Measurements from ENCODE around the gene DNAJA3. TPM values are rescaled to one million over a fixed set of nuclear protein-coding genes. Genes with fewer than 3 reads are reported as not detected.
A peak's percentile ranks its signal among the peaks of the same experiment; 100 is the strongest.

Gene DNAJA3
- total and polyA plus RNA-seq, 9 of the 15 experiments (the other 6 are each of a cell fraction or from before 2014, with no cell fraction given): 8.1 to 105 (median 79.0) TPM

DNA sequence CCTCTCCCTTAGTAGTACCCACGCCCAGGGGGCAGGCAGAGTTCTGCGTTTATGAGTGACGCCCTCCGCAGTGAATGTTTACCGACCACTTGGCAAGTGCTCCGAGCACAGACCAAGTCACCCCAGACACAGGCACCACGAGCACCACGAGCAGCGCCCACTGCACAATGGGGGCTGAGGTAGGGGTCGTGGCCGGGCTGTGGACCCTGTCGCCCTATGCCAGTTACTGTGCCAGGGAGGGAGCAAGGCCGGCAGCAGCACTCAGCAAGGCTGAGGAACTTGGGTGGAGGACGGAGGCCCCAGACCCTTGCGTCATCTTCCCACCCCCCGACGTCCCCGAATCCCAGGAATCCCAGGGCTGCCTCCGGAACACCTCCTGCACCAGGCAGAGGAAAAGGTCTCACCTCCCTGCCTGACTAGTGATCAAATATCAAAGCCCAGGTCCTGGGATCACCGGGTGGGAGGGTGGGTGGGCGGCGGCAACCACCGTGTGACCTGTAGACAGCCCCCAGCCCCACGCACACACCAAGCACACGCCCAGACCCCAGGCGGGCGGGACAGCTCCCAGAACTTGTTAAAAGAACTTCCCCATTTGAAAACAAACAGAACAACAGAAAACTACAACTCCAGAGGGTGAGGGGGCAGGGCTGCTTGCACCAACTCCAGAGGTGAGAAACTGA is 48.6 kb upstream of the DNAJA3 start:
- intact Hi-C loops (cut with micrococcal nuclease): no loop called here
- no peak overlapping the region for H3K27ac ChIP-seq (ENCODE audit: extremely low read depth, low read depth, low read length)
- peaks cover 5% of the 10 kb centered on the region for H3K9me1 ChIP-seq (ENCODE audit: control insufficient read depth, insufficient read depth, low read length)
- no peaks in the 10 kb centered on the region for H3K9me3 ChIP-seq (replicated peaks; ENCODE audit: control insufficient read depth, insufficient read depth, low read depth, low read length)
- H4K20me1 ChIP-seq (replicated peaks; ENCODE audit: control insufficient read depth, insufficient read depth, low read length): peaks cover 4% of the 10 kb centered on the region; the same call in 1 of the 2 replicates
- no peak overlapping the region for H3K4me3 ChIP-seq
- ChIA-PET CTCF (ENCODE audit: low intra/inter-chr PET ratio) (no interaction called here), POLR2A (interaction anchor here (0.6 to 0.7 kb wide), 3 partner anchors 27 to 124 kb away, joined by 3 to 4 read pairs (median 3); no protein-coding TSS in a partner anchor)
- 0 out of 4 replicates have a peak overlapping the region, but pooled peaks of 1 of the 2 experiments have one; percentile 23 for H3K9ac ChIP-seq (ENCODE audit: insufficient read depth in 1 of 2, low read depth in 2 of 2, low read length in 2 of 2)
- ATAC-seq: no peak
- peaks cover 33 to 90% of the 10 kb centered on the region in 2 experiments for H3K4me1 ChIP-seq (replicated peaks in 1 of 2; ENCODE audit: control insufficient read depth in 2 of 2, insufficient read depth in 2 of 2, low read length in 2 of 2)
- FAIRE-seq: no peak
- peaks cover 12% of the 10 kb centered on the region; the same call in 1 of the 3 replicates for H3K36me3 ChIP-seq (ENCODE audit: control insufficient read depth, insufficient read depth, low read length)
- H2AFZ ChIP-seq (ENCODE audit: low read depth, low read length): no peak overlapping the region
- BruUV-seq (replicated peaks): no TSS peak
- DNase-seq (ENCODE audit: extremely low read depth in 1 of 4, low spot score in 3 of 4): no peak
- in situ Hi-C loops (cut with MboI): no loop called here
- no peaks in the 10 kb centered on the region for H3K27me3 ChIP-seq (ENCODE audit: control insufficient read depth in 2 of 2, insufficient read depth in 2 of 2, low read length in 2 of 2)
- 91% methylated on average over 20 of the region's 27 CpGs for WGBS (ENCODE audit: insufficient coverage, low coverage, missing lambda C conversion rate)
- no peak for TF ChIP-seq MED1 (CRISPR knock-in tag; IDR thresholded peaks at IDR 0.05; ENCODE audit: borderline replicate concordance)
- no peak for TF ChIP-seq MEF2D (tag; conservative IDR thresholded peaks at IDR 0.05; ENCODE audit: low read depth)
- no peak for TF ChIP-seq FOS (IDR thresholded peaks at IDR 0.05; ENCODE audit: extremely low read depth, insufficient read length)
- TF ChIP-seq CTBP1 (IDR thresholded peaks at IDR 0.05; ENCODE audit: borderline replicate concordance): no peak
- no peak for TF ChIP-seq GTF2E2 (tag; IDR thresholded peaks at IDR 0.05)
- no peak for TF ChIP-seq RCOR1 (IDR thresholded peaks at IDR 0.05; ENCODE audit: borderline replicate concordance in 1 of 2, low read depth in 2 of 2, low read length in 2 of 2)
- peaks cover 11% of the 10 kb centered on the region for H3K79me2 ChIP-seq (ENCODE audit: control insufficient read depth, insufficient read depth, low read length)
- no peak overlapping the region for H3K4me2 ChIP-seq (ENCODE audit: insufficient read depth, low read length)
